GM12878 (cell line): ENCODE results near the gene C11orf52. TPM values are rescaled to one million over a fixed set of nuclear protein-coding genes. Genes with fewer than 3 reads are reported as not detected.

Source experiments
- ATAC-seq: fragments of 200-7000 bp; cut with Tn5 transposase; 3 replicates; pipeline ENCODE4 v1.9.1; 2020; ENCODE audit warnings: mild to moderate bottlenecking, moderate library complexity
- BruUV-seq: library from RNA; stranded (reverse); fragments of 400-500 nt; replicated peaks from 2 replicates; lab custom pipeline; 2021; lab: Mats Ljungman, UMichigan
- CTCF ChIA-PET: fragments of 300-600 bp; sonication (Branson Sonifier 250); formaldehyde crosslinking; extraction: SDS; loops from one replicate; lab custom pipeline; 2021; ENCODE audit warnings: inconsistent platforms; lab: Yijun Ruan, JAX
- POLR2A ChIA-PET: fragments of 350-600 bp; formaldehyde crosslinking; extraction: SDS; loops from one replicate; lab custom pipeline; 2021; ENCODE audit warnings: inconsistent platforms; lab: Charles Lee
- RAD21 ChIA-PET: fragments of 300-600 bp; sonication (Branson Sonifier 250); formaldehyde crosslinking; loops from one replicate; lab custom pipeline; 2023; ENCODE audit warnings: antibody characterized with exemption; ENCODE audit not compliant: unreplicated experiment; lab: Charles Lee
- SMC1A ChIA-PET: fragments of 300-600 bp; sonication (Branson Sonifier 250); formaldehyde crosslinking; loops from one replicate; lab custom pipeline; 2023; ENCODE audit not compliant: unreplicated experiment, uncharacterized antibody; lab: Charles Lee
- DNase-seq: peaks from one replicate; pipeline ENCODE4 v3.0.0-alpha.2; 2011; ENCODE audit warnings: low read depth, low spot score
- FAIRE-seq: peaks from 3 replicates; lab custom pipeline; 2011; peaks lifted over from hg19 to GRCh38; lab: Jason Lieb, UNC
- H2AFZ ChIP-seq: 2 replicates; pipeline ENCODE4 v1.6.0; 2011; ENCODE audit warnings: low read depth, low read length, control low read depth; ENCODE audit not compliant: control insufficient read depth
- H3K27ac ChIP-seq: 2 replicates; pipeline ENCODE4 v1.5.1; 2011; ENCODE audit warnings: control low read depth; ENCODE audit not compliant: control insufficient read depth, insufficient read depth
- H3K27me3 ChIP-seq, 2 experiments: replicated peaks in 1 of 2; 2 replicates each; pipeline versions ENCODE4 v1.6.0 to v1.6.1; 2011; ENCODE audit warnings: low read length in 1 of 2; ENCODE audit not compliant: control insufficient read depth in 2 of 2, insufficient read depth in 2 of 2
- H3K36me3 ChIP-seq, 2 experiments: 2 replicates each; pipeline ENCODE4 v1.5.1; 2011; ENCODE audit warnings: low read length in 1 of 2; ENCODE audit not compliant: control insufficient read depth in 2 of 2, insufficient read depth in 2 of 2
- H3K4me1 ChIP-seq: 2 replicates; pipeline ENCODE4 v1.6.1; 2011; ENCODE audit warnings: mild to moderate bottlenecking, low read length, moderate library complexity, mixed read lengths; ENCODE audit not compliant: control insufficient read depth, insufficient read depth
- H3K4me2 ChIP-seq: 2 replicates; pipeline ENCODE4 v1.6.0; 2011; ENCODE audit warnings: control low read depth; ENCODE audit not compliant: control insufficient read depth, insufficient read depth
- H3K4me3 ChIP-seq: fragments of 200-600 bp; sonication (generic); 2 replicates; pipeline ENCODE4 v1.5.1; 2016
- H3K79me2 ChIP-seq: 2 replicates; pipeline ENCODE4 v1.6.0; 2011; ENCODE audit warnings: low read length; ENCODE audit not compliant: control insufficient read depth, insufficient read depth
- H3K9ac ChIP-seq: 2 replicates; pipeline ENCODE4 v1.8.0; 2011; ENCODE audit warnings: low read length, control low read depth, mixed read lengths; ENCODE audit not compliant: control insufficient read depth, insufficient read depth
- H3K9me3 ChIP-seq: replicated peaks from 3 replicates; pipeline ENCODE4 v1.5.1; 2011; ENCODE audit warnings: mild to moderate bottlenecking, low read length; ENCODE audit not compliant: control insufficient read depth, insufficient read depth
- H4K20me1 ChIP-seq: 2 replicates; pipeline ENCODE4 v1.6.0; 2011; ENCODE audit not compliant: control insufficient read depth, insufficient read depth
- ASH2L ChIP-seq: fragments of 300-600, 200-600 bp; sonication (generic); IDR thresholded peaks from 2 replicates; pipeline ENCODE4 v1.6.1; 2017; ENCODE audit warnings: low read depth, mild to moderate bottlenecking, borderline replicate concordance
- EED ChIP-seq: sonication (generic); IDR thresholded peaks from 2 replicates; pipeline ENCODE4 v1.6.1; 2016; ENCODE audit warnings: antibody characterized with exemption, low read depth
- EGR1 ChIP-seq, 2 experiments: IDR thresholded peaks; 1 replicate in 1 of 2; 2 replicates in 1 of 2; pipeline ENCODE4 v1.6.1; 2011 to 2012; ENCODE audit warnings: low read depth in 2 of 2, low read length in 2 of 2, borderline replicate concordance in 1 of 2, mild to moderate bottlenecking in 1 of 2, moderate library complexity in 1 of 2
- LARP7 ChIP-seq: fragments of 450-650 bp; IDR thresholded peaks from 2 replicates; pipeline ENCODE4 v1.6.1; 2017; ENCODE audit warnings: mild to moderate bottlenecking
- NFXL1 ChIP-seq: fragments of 450-650 bp; IDR thresholded peaks from 2 replicates; pipeline ENCODE4 v1.6.1; 2017; ENCODE audit warnings: antibody characterized with exemption, mild to moderate bottlenecking, borderline replicate concordance
- RELA ChIP-seq: fragments of 450-650 bp; IDR thresholded peaks from 2 replicates; pipeline ENCODE4 v1.8.0; 2014; ENCODE audit warnings: borderline replicate concordance; ENCODE audit not compliant: partially characterized antibody
- RUNX3 ChIP-seq: IDR thresholded peaks from 2 replicates; pipeline ENCODE4 v1.6.1; 2012; ENCODE audit warnings: low read length, inconsistent platforms
- TARDBP ChIP-seq: IDR thresholded peaks from 2 replicates; pipeline ENCODE4 v1.6.1; 2016; ENCODE audit warnings: borderline replicate concordance
- ZNF207 ChIP-seq: fragments of 450-650 bp; IDR thresholded peaks from 2 replicates; pipeline ENCODE4 v1.6.1; 2014; ENCODE audit warnings: antibody characterized with exemption, mild to moderate bottlenecking, borderline replicate concordance
- ZNF622 ChIP-seq: fragments of 450-650 bp; IDR thresholded peaks from 2 replicates; pipeline ENCODE4 v1.6.1; 2017; ENCODE audit warnings: mild to moderate bottlenecking, inconsistent platforms
- WGBS: methylation state at CpG from one replicate; pipeline ENCODE4 v1.1.6; 2016; ENCODE audit warnings: low lambda C conversion rate; ENCODE audit not compliant: insufficient replicate concordance, insufficient coverage; ENCODE audit errors: missing lambda C conversion rate; 5-methylcytosine and 5-hydroxymethylcytosine counted together
- in situ Hi-C: fragments of 300-500 bp; cut with MboI; formaldehyde crosslinking; loops from 9 replicates; pipeline ENCODE4 v1.14.3; 2018; ENCODE audit warnings: mixed read lengths
- intact Hi-C: fragments of 100-400 bp; cut with micrococcal nuclease; formaldehyde crosslinking; loops from one replicate; pipeline ENCODE4 v1.14.2; 2022; ENCODE audit not compliant: unreplicated experiment
- polyA plus RNA-seq, 11 experiments: library from polyadenylated mRNA; depleted of rRNA in 4 of 11; unstranded in 6 of 11; stranded (reverse) in 5 of 11; fragments of >200 nt; fragmentation: Nextera tagmentation in 4 of 11; fragmentation: Illumina TruSeq in 1 of 11; extraction: Ambion mirVana in 4 of 11; extraction: Trizol in 1 of 11; gene quantifications; 1 replicate in 1 of 11; 2 replicates in 10 of 11; pipeline versions ENCODE4 v1.2.1 to v1.2.3, GENCODE V29; 2011 to 2016; ENCODE audit warnings: inconsistent platforms in 2 of 11, missing spikeins in 2 of 11, low read depth in 1 of 11
- total RNA-seq, 4 experiments: library from RNA; depleted of rRNA in 3 of 4; stranded (reverse); fragments of >200 nt in 3 of 4; fragmentation: Illumina TruSeq in 1 of 4; extraction: Trizol in 1 of 4; gene quantifications; 2 replicates each; pipeline versions ENCODE4 v1.2.1 to v1.2.3, GENCODE V29; 2013 to 2021
- TF ChIP-seq, protein P1 (sequence below): fragments of 150-350 bp; IDR thresholded peaks from 2 replicates; pipeline ENCODE4 v1.6.1; 2014; ENCODE audit warnings: mild to moderate bottlenecking, low read depth, low read length
- TF ChIP-seq, protein P2 (sequence below): IDR thresholded peaks from 2 replicates; pipeline ENCODE4 v1.6.1; 2012; ENCODE audit warnings: low read length, inconsistent platforms
- TF ChIP-seq, protein P3 (sequence below): IDR thresholded peaks from 2 replicates; pipeline ENCODE4 v1.6.1; 2012; ENCODE audit warnings: mild to moderate bottlenecking, low read depth, low read length
- TF ChIP-seq, protein P4 (sequence below): fragments of 450-650 bp; IDR thresholded peaks from 2 replicates; pipeline ENCODE4 v1.6.1; 2017; ENCODE audit warnings: mild to moderate bottlenecking, low read depth, inconsistent platforms; ENCODE audit not compliant: poor library complexity, severe bottlenecking
- TF ChIP-seq, protein P5 (sequence below): fragments of 450-650 bp; conservative IDR thresholded peaks from 2 replicates; pipeline ENCODE4 v1.6.1; 2017; ENCODE audit warnings: mild to moderate bottlenecking, moderate library complexity

The C11orf52 gene
- total and polyA plus RNA-seq, 10 of the 15 experiments (the other 5 are each of a cell fraction or from before 2014, with no cell fraction given), result not detected

DNA sequence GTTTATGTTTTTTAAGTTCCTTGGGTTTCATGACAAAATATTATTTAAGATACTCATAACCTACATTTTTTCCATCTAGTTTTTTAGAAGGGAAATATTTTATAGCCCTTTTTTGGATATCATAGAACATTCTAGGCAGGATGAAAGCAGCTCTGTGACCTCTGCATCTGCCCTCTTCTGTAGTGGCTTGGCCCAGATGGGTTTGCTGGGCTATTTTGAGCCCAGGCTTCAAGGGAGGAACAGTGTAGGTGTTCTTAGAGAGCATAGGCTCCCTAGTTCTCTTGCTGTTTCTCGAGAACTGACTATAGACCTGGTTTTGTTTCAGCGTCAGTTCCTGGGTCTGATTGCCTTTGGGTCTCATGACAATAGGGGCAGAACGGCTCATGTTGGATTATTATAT is 50.6 kb downstream of the C11orf52 start:
- Histone ChIP-seq H3K9me3 (no peaks in the 10 kb centered on the region), H4K20me1 (no peaks in the 10 kb centered on the region), H2AFZ (no peak overlapping the region), H3K36me3 (no peaks in the 10 kb centered on the region), H3K4me3 (no peak overlapping the region), H3K4me2 (no peak overlapping the region), H3K27me3 (no peaks in the 10 kb centered on the region), H3K79me2 (no peaks in the 10 kb centered on the region), H3K9ac (no peak overlapping the region), H3K27ac (no peak overlapping the region), H3K4me1 (peaks cover 12% of the 10 kb centered on the region)
- intact Hi-C loops, result no loop called here
- DNase-seq (no peak), ATAC-seq (no peak), FAIRE-seq (no peak)
- WGBS, result 51% methylated on average over 3 of the region's 3 CpGs
- ChIA-PET RAD21 (no interaction called here), CTCF (no interaction called here), POLR2A (no interaction called here), SMC1A (no interaction called here)
- no TSS peak for BruUV-seq
- in situ Hi-C loops, result no loop called here
- TF ChIP-seq, protein P1, sequence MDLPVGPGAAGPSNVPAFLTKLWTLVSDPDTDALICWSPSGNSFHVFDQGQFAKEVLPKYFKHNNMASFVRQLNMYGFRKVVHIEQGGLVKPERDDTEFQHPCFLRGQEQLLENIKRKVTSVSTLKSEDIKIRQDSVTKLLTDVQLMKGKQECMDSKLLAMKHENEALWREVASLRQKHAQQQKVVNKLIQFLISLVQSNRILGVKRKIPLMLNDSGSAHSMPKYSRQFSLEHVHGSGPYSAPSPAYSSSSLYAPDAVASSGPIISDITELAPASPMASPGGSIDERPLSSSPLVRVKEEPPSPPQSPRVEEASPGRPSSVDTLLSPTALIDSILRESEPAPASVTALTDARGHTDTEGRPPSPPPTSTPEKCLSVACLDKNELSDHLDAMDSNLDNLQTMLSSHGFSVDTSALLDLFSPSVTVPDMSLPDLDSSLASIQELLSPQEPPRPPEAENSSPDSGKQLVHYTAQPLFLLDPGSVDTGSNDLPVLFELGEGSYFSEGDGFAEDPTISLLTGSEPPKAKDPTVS, result no peak
- TF ChIP-seq, protein P2, sequence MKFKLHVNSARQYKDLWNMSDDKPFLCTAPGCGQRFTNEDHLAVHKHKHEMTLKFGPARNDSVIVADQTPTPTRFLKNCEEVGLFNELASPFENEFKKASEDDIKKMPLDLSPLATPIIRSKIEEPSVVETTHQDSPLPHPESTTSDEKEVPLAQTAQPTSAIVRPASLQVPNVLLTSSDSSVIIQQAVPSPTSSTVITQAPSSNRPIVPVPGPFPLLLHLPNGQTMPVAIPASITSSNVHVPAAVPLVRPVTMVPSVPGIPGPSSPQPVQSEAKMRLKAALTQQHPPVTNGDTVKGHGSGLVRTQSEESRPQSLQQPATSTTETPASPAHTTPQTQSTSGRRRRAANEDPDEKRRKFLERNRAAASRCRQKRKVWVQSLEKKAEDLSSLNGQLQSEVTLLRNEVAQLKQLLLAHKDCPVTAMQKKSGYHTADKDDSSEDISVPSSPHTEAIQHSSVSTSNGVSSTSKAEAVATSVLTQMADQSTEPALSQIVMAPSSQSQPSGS, result no peak
- TF ChIP-seq RUNX3 (no peak), ZNF622 (no peak), NFXL1 (no peak), RELA (no peak), EED (no peak), LARP7 (no peak), ZNF207 (no peak), EGR1 (IDR thresholded peaks at IDR 0.05; ENCODE audit: borderline replicate concordance in 1 of 2, low read depth in 2 of 2, low read length in 2 of 2) (no peak), TARDBP (no peak), ASH2L (no peak)
- TF ChIP-seq, protein P3, sequence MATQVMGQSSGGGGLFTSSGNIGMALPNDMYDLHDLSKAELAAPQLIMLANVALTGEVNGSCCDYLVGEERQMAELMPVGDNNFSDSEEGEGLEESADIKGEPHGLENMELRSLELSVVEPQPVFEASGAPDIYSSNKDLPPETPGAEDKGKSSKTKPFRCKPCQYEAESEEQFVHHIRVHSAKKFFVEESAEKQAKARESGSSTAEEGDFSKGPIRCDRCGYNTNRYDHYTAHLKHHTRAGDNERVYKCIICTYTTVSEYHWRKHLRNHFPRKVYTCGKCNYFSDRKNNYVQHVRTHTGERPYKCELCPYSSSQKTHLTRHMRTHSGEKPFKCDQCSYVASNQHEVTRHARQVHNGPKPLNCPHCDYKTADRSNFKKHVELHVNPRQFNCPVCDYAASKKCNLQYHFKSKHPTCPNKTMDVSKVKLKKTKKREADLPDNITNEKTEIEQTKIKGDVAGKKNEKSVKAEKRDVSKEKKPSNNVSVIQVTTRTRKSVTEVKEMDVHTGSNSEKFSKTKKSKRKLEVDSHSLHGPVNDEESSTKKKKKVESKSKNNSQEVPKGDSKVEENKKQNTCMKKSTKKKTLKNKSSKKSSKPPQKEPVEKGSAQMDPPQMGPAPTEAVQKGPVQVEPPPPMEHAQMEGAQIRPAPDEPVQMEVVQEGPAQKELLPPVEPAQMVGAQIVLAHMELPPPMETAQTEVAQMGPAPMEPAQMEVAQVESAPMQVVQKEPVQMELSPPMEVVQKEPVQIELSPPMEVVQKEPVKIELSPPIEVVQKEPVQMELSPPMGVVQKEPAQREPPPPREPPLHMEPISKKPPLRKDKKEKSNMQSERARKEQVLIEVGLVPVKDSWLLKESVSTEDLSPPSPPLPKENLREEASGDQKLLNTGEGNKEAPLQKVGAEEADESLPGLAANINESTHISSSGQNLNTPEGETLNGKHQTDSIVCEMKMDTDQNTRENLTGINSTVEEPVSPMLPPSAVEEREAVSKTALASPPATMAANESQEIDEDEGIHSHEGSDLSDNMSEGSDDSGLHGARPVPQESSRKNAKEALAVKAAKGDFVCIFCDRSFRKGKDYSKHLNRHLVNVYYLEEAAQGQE, result no peak
- TF ChIP-seq, protein P4, sequence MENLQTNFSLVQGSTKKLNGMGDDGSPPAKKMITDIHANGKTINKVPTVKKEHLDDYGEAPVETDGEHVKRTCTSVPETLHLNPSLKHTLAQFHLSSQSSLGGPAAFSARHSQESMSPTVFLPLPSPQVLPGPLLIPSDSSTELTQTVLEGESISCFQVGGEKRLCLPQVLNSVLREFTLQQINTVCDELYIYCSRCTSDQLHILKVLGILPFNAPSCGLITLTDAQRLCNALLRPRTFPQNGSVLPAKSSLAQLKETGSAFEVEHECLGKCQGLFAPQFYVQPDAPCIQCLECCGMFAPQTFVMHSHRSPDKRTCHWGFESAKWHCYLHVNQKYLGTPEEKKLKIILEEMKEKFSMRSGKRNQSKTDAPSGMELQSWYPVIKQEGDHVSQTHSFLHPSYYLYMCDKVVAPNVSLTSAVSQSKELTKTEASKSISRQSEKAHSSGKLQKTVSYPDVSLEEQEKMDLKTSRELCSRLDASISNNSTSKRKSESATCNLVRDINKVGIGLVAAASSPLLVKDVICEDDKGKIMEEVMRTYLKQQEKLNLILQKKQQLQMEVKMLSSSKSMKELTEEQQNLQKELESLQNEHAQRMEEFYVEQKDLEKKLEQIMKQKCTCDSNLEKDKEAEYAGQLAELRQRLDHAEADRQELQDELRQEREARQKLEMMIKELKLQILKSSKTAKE, result no peak
- TF ChIP-seq, protein P5, sequence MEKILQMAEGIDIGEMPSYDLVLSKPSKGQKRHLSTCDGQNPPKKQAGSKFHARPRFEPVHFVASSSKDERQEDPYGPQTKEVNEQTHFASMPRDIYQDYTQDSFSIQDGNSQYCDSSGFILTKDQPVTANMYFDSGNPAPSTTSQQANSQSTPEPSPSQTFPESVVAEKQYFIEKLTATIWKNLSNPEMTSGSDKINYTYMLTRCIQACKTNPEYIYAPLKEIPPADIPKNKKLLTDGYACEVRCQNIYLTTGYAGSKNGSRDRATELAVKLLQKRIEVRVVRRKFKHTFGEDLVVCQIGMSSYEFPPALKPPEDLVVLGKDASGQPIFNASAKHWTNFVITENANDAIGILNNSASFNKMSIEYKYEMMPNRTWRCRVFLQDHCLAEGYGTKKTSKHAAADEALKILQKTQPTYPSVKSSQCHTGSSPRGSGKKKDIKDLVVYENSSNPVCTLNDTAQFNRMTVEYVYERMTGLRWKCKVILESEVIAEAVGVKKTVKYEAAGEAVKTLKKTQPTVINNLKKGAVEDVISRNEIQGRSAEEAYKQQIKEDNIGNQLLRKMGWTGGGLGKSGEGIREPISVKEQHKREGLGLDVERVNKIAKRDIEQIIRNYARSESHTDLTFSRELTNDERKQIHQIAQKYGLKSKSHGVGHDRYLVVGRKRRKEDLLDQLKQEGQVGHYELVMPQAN, result no peak
